ENCODE data around the gene VAC14.

Gene VAC14

DNA sequence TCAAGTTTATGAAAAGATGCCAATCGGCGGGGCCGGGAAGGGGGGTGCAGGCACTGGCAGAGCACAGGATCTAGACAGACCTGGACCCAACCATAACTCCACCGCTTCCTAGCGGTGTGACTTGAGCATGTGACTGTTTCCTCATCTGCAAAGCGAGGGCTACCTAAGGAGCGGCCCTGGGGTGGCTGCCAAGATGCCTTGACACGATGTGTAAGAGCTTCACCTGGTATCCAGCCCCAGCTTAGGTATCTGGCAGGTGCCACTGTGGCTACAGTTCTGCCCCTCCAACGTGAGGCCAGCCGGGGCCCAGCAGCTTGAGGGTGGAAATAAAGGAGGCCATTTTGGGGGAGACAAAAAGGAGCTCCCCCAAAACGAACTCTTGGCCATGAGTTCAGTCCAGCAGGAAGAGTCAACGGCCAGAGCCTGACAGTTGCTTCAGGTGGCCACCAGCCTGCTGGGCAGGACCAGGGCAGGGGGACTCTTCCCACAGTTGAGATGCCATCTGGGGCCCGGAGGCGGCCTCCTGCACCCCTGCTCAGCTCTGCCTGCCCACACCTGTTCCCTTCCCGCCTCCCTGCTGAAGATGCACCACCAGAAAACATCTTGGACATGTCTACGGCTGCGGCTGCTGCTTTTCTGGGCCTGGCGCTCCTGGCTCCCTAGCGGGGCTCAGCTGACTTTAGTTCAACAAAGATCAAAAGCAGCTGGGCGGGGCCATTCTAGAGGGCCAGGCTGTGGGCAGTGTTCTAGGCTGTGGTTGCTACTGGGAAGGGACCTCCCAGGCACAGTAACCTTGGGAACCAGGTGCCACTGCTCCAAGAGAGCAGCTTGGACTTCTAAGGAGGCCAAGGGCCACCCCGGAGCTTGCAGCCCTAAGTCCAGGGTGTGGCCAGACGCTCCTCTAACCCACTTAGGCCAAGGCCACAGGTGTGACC is 111.7 kb downstream of the VAC14 start:
- DNase-seq = no peak

DNA sequence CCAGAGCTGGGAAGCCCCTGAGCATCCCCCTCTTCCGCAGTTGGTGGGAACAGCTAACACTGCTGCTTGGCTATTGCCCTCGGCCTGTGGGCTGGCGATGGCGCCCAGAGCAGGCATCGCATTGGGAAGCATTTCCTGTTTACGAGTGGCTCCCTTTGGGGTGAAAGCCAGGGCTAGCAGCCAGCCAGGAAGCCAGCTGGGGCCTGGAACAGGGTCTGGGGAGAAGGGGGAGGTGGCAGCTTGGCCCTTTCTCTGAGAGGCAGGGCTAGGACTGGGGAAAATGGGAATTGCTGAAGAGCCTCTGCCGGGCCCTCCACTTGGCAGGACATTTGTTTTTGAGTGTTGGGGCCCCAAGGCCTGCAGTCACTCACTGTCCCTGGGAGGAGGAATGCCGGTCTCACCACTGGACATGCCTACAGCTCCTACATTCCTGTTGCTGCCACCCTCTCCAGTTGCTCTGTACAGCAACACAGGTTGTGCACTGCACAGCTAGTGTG is 112.7 kb downstream of the VAC14 start:
- no peak for DNase-seq

DNA sequence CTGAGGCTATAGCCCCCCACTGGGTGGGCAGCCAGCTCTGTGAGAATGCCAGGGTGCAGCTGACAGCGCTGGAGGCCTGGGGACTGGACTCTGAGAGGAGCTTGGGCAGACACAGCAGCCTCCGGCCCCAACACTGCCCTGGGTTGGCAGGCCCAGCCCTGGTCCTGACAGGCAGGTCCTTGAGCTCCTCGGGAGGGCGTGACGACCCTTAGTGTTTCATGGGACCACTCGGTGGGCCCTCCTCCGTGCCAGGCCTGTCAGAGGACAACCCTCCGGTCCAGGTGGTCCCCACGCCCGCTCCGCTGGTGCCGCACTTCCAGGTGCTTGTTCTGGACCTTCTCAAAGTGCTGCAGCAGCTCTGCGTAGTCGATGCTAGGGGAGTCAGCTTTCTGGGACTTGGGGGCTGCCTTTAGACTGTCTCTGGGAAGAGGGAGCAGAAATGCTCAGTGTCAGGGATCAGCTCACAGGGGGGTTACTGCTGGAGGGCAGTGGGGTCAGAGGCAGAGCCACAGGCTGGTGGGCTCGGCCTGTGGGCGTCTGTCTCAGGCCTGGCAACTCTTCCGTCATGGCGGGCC is 113.2 kb downstream of the VAC14 start:
- DNase-seq = no peak

DNA sequence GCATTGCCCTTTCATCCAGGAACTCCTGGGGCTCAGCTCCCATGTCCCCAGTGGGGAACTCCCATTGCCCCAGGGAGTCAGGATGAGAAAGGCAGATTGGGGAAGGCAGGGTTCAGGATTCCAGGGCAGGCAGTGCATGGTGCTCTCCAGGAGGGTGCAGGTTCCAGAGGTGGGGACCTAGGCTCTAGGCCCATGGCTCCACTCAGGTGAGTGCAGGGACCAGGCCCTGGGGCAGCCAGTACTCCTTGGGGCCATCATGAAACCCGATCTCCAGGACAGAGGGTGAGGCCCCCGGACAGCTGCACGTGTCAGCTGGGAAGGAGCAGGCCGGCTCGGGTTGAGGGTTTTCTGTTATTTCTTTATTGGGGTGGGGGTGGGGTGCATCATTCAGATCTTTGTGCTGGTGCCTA is 113.9 kb downstream of the VAC14 start:
- no peak for DNase-seq

DNA sequence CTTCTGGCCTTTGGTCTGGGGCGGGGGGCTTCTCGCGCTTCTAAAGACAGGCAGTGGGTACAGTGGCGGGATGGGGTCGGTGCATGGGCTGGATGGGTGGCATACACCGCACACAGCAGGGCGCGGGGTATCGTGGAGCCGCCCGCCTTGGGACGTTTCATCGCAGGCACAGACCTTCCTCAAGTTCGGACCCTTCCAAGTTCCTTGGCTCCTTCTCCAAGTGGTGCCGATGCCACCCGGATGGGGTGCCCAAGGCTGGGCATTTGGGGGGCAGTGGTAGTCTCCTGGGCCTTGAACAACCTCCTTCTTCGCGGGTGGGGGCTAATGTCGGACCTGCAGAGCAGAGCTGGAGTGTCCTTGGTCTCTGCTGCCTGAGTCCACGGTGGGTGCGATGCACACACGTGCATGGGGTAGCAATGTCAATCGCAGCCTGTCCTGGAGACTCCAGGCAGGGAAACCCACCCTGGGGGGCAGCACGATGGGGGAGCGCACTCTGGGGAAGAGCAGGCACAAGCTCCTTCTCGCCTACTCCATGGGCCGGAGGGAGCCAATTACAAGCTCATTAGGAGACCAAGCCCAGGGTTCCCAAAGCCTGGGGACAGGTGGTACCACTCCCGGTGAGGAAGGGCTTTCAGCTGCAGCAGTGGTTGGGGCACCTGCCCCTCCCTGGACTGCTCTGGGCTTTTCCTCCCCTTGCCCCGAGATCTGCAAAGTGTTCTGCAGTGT is 114.4 kb downstream of the VAC14 start:
- DNase-seq = no peak

DNA sequence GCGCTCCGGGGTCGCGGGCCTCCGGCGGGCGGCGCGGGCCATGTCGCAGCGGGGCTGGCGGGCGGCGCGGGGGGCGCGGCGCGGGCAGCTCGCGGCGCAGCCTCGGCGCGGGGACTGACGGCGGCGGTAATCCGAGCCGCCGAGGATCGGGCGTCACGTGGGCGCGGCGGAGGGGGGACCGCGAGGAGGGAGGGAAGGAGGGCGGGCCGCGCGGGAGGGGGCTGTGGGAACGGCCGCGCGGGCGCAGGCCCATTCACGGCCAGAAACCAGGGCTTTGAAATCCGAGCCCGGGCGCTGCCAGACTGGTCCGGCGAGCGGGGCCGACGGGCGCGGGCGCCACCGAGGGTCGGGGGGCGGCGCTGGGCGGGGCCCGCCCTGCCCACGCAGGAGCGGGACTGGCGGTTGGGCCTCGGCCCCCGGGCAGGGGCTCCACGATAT is 115.0 kb downstream of the VAC14 start, which contains the start of gene MTSS2:
MTSS2 (minus strand) TSS at position 116 of the 438 bp plus-strand sequence. CDS start 262 bp downstream, outside the sequence.
- DNase-seq = peak; percentile 20

DNA sequence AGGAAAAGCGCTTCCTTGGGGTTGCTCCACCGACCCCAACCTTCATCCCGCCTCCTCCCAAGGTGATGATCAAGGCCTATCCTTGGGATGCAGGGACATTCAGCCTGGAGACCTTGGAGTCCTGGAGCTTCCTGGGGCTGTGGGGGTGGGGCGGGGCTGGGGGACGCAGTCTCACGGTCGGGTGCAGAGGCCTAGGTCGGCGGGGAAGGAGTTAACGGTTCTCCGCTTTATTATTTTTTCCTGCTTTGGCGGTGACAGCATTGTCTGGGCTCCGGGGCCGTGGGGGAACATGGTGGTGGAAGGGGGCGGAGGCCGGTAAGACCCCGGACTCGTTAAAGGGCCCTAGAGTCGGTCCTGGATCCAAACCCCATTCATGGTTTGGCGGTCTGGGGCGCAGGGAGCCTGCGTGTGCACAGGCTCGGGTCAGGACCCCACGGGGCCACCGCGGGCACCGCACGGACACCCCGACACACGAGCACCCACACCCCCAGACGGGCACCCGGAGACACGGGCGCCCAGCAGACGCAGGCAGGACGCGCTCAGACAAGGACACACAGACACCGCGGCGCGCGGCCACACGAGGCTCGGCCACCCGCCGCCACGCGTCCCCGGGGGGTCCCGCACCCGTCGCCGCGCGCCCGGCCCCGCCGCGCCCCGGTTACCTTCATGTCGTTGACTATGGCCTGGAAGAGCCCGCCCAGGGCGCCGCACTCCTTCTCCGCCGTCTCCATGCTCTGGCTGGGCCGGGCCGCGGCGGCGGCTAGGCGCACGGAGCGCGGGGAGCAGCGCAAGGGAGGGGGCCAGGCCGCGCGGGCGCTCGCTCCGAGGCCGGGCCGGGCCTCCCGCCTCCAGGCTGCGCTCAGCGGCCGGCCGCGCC is 115.7 kb downstream of the VAC14 start:
- DNase-seq = no peak

DNA sequence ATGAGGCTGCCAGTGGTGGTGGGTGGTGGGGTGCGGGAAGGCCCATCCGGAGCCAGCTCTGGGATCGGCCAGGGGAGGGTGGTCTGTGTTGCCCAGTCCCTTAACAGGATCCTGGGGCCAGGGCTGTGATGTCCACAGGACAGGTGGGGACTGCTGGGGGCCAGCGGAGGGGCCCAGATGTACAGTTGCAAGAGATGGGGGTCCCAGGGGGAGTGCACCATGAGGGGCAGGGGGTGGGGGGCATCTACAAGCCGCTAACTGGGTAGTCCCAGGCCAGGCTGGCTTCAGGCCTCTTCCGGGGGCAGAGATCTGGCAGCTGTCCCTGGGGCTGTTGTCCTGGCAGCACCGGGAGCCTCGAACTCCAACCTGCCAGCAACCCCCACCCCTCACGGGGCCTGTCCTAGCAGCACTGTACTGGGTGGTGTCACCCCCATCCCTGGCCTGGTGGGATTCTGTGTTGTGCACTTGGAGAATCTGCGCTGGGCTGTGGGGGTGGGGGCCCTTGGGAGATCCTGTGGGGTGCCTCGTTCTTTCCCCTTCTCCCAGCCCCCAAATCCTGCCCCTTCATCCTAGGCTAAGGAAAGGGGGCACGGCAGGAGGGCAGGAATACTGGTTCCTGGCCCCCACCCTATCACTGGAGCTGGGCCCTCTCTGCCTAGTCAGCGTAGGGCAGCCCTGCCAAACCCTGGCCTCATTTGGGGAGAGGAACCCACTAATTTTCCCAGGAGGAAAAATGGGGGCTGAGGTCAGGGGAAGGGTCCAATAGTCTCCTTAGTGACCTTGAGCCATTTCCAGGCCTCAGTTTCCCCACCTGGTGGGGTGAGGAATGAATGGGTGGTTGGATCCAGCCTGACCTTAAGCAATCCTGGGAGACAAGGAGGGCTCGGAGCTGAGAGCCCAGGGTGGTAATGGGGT is 116.6 kb downstream of the VAC14 start:
- no peak for DNase-seq

DNA sequence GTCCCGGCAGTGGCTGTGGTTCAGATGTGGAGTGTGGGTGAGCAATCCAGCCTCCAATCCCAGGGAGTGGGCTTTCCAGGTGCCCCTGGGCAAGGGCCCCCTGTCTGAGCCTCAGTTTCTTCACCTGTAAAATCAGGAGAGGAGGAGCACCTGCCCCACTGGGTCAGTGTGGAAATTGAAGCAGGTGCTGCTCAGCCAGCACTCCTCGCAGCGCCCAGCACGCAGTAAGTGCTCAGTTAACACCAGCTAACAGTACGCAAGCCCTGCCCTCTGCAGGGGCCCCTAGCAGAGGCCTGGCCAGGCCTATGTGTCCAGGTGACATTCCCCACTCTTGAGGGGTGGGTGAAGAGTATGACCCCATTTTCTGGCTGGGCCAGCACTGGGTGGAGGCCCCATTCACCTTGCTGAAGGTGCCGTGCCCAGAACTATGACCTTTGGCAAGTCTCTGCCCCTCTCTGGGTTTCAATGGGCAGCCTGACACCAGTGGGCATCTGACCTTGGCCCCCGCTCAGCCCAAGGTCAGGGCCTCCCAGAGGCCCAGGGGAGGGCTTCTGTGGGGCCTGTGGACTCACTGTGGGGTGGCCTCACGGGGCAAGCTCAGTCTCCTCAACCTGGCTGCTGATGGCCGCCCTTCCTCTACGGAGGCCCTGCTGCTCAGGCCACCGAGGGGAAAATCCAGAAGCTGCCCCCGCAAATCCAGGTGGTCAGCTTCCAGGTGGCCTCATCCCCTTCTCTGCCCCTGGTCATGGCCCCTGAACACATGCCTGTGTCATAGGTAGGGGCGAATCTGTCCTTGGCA is 117.6 kb downstream of the VAC14 start:
- no peak for DNase-seq

DNA sequence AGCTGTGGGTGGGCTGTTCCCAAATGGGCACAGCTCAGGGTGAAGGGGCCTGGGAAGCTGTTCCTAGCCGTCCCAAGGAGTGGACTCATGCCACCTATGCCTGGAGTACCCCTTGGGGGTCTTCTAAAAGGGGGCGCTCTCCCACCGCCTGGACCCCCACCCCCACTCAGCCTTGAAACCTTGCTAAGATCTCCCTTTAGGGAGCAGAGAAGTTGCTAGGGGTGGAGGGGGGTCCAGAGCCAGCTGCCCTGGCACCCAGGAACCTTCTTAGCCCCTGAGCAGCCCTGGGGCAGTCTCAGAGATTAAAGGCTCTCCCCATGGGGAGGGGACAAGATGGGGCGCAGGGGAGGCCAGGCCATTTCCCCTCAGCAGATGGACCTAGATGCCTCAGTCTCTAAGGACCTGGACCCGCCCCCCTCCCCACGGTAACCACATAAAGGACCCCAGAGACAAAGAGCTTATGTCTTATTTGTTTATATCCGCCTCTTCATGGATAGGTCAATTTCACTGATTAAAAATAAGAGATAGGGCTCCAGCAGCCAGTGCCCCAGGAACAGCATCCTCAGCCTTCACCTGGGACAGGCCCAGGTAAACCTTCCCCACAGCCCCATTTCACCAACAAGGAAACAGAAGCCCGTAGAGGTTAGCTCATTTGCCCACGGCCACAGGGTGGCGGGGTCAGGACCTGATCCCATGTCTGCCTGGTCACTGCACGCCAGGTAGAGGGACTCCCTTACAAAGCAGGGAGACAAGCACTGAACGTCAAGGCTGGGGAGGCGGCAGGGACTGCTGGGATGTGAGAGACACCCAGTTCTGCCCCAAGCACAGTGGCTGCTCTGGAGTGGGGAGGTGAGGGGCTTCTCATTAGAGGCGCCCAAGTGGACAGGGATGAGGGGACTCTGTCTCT is 118.5 kb downstream of the VAC14 start:
- no peak for DNase-seq

DNA sequence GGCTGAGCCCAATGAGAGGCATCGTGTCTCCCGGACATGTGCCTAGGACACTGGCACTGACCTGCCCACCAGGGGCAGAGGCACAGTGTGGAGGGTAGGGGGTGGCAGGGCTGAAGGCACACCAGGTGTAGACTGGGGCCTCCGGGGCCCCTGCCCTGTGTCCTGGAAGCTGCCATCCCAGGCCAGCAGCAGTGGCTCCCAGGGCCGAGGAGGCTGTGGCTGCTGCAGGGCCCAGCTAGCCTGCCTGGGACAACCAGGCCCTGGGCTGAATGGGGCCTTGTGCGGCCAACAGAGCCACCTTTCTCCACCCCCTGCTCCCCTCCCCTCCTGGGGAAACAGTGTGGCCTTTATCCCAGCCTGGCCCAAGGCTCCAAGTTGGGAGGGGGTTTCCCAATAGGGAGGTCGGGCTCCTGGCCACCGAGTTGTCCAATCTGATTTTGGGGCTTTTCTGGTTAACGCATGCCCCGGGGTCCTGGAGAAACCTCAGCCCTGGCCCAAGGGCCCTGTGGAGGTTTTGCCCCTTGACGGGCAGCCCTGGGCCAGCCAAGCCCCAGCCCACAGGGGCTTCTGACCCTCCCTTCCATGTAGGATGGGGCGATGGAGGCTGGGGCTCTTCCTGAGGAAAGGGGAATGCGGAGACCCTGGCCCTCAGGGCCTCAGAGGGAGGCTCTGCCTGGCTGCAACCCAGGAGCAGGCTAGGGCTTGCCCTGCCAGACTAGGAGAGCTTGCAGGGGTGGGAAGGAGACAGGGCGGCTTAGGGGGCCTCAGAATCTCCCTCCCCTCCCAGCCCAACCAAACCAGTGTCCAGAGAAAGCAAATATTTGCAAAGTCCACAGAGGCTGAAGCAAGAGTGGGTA is 119.3 kb downstream of the VAC14 start:
- no peak for DNase-seq

DNA sequence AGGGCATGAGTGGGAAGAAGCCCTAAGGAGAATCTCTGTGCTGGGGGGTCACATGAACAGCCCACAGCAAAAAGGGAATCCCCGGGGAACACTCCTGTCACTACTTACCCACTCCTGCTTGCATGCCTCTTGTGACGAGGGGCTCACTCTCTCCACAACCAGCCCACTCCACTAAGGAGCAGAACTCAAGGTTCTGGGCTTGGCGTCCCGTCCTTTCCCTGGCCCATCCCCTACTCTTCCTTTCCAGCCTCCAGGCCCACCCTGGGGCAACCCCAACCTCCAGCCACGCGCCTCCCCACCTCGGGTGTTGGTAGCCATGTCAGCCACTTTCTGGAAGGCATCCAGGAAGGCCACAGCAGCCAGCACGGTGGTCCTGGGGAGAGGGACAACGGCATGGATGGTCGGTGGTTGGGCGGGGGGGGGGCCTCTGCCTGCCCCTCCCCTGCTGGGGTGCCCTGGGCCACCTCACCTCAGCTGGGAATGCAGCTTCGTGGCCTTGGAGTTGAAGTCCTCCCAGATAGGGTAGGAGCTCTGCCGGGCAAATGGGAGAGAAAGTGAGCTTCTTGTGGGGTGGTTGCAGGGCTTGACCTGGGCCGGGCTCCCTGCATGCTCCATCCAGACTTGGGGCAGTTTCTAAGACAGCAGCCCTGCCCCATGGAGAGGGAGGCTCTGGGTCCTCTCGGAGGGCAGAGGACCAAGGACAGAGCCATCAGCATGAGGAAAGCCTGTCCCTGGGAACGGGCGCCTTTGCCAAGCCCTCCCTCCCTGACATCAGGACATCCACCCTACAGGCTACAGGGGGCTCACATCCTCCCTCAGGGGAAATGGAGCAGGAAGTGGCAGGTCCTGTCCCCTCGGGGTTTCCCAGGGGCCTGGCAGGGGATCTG is 120.2 kb downstream of the VAC14 start:
- no peak for DNase-seq

DNA sequence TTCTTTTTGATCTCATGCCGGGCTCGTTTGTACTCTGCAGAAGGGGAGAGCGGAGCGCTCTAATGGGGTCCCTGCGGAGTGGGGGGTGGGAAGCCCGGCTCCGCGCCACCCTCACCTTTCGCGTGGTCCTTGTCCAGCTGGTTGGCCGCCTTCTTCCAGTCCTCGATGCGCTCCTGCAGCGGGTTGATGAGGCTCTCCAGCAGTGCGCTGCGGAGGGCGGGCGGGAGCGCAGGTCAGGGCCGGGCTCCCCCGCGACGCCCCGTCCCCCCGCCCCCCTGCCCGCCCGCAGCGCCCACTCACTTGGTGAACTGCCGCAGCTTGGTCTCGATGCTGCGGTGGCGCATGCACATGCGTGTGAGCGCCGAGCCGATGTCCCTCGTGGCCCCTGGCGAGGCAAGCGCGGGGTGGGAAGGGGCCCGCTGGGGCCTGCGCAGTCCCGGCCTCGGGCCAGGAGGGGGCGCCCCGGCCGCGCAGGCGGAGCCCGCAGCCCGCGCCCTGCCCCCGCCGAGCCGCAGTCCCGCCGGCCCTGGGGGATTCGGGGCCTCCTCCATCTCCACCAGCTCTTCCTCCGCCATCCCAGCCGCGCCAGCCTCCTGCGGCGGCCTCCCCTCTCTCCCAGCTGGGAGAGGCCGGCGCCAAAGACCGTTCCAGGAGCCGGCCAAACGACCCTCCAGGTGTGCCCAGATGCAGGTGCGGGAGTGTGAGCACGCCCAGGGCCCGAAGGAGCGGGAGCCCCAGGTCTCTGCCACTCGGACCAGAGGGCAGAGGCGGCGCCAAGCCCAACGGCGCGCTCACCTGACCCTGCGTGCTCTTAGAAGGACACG is 121.1 kb downstream of the VAC14 start:
- DNase-seq = no peak

DNA sequence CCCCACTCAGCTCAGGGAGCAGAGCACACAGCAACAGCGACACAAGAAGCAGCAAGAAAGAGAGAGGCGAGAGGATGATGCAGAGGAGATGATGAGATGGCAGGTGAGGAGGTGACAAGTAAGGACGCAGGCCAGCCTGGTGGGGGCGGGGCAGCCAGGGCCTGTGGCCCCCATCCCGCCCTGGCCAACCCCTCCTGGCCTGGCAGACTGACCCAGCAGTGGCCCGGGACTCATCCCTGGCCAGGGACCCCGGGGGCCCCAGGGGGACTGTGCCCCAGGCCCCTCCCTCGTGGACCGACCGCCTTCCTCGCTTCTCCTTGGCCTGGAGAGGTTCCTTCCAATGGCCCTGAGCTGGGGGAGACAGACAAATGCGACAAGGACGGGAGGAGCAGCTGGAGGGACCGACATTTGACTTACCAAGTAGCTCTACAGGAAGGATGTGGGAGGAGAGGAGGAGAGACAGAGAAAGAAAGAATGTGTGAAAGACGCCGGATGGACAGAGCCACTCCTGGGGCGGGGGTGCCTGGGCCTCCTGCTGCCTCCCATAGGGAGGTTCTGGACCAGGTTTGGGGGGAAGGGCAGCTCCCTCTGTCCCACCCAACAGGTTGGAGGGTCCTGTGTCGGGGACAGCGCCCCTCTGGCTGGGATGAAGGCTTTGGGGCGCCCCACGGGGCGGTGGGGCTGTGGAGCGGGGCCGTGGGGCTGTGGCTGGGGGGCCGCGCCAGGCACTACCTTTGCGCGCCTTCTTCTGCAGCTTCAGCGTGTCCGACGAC is 121.9 kb downstream of the VAC14 start:
- DNase-seq = no peak

DNA sequence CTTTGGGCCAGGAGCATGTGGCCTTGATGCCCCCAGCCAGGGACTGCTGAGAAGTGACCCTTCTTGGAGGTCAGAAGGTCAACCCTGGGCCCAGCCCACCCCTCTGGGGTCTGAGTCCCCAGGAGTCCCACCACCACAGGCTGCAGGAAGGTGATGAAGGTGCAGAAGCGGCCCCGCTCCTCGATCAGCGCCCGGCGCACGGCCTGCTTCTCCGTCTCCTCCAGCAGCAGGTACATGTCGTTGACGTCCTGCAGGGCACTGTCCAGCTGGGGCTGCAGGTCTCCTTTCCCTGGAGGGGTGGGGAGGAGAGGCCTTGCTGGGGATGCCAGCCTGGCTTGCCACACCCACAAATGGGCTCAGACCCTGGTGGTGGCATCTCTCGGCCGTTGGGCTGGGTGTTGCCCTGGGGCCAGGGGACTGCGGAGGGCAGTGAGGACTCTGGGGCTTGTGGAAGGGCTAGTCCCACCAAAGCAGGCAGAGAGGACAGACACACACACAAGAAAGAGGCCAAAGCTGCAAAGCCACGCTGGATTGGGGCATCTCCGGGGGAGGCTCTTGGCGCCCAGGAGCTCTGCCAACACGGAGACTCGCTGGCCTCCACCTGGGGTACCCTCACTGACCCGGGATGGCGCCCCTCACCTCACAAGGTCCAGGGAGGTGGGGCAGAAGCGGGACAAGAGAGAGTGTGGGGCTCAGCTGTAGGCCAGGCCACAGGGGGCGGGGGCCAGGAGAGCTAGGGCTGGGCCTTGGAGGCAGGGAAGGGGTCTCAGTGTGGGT is 122.6 kb downstream of the VAC14 start:
- DNase-seq = no peak
